Upper lobe of left lung (tissue), 6 donors: ENCODE data around the gene ANXA4. TPM values are rescaled to one million over a fixed set of nuclear protein-coding genes. Genes with fewer than 3 reads are reported as not detected.

Source experiments
- ATAC-seq, 2 donors: fragments of 200-7000 bp; cut with Tn5 transposase; one replicate each; pipeline ENCODE4 v1.9.1; 2022; ENCODE audit warnings: mild to moderate bottlenecking in 2 of 2, moderate library complexity in 2 of 2; ENCODE audit not compliant: low FRiP score in 2 of 2
- DNase-seq, 2 donors: peaks; one replicate each; pipeline ENCODE4 v3.0.0-alpha.2; 2019 to 2020
- H3K27ac ChIP-seq, 4 donors: fragments of 200-600 bp; sonication (generic); one replicate each; pipeline ENCODE4 v1.5.1; 2016 to 2019
- H3K27me3 ChIP-seq, 4 donors: fragments of 200-600 bp; sonication (generic); one replicate each; pipeline ENCODE4 v1.5.1; 2017 to 2019
- H3K36me3 ChIP-seq, 4 donors: fragments of 200-600 bp; sonication (generic); one replicate each; pipeline ENCODE4 v1.5.1; 2016 to 2019
- H3K4me1 ChIP-seq, 4 donors: fragments of 200-600 bp; sonication (generic); one replicate each; pipeline ENCODE4 v1.5.1; 2018 to 2019
- H3K4me3 ChIP-seq, 4 donors: fragments of 200-600 bp; sonication (generic); one replicate each; pipeline ENCODE4 v1.5.1; 2017 to 2019; ENCODE audit warnings: mild to moderate bottlenecking in 2 of 4, moderate library complexity in 1 of 4
- H3K9me3 ChIP-seq, 4 donors: fragments of 200-600 bp; sonication (generic); one replicate each; pipeline ENCODE4 v1.5.1; 2018 to 2019
- EP300 ChIP-seq, 4 donors: sonication (generic); formaldehyde crosslinking; IDR thresholded peaks; one replicate each; pipeline ENCODE4 v1.5.1; 2017; ENCODE audit warnings: antibody characterized with exemption in 4 of 4, control low read depth in 2 of 4
- POLR2A ChIP-seq, 4 donors: fragments of 450-650 bp; IDR thresholded peaks; one replicate each; pipeline ENCODE4 v1.5.1; 2016 to 2017; ENCODE audit warnings: antibody characterized with exemption in 4 of 4, mild to moderate bottlenecking in 2 of 4
- POLR2AphosphoS5 ChIP-seq, 2 donors: sonication (generic); formaldehyde crosslinking; IDR thresholded peaks; one replicate each; pipeline ENCODE4 v1.5.1; 2017; ENCODE audit warnings: antibody characterized with exemption in 2 of 2
- WGBS, 2 donors: methylation state at CpG; one replicate each; pipeline ENCODE4 v1.1.5; 2017 to 2018; 5-methylcytosine and 5-hydroxymethylcytosine counted together
- total RNA-seq, 6 donors: library from RNA; depleted of rRNA in 4 of 6; stranded (reverse); fragments of >200 nt in 4 of 6; gene quantifications; one replicate each; pipeline versions ENCODE4 v1.1.0 to v1.2.1, GENCODE V29; 2016 to 2021
- TF ChIP-seq, protein P1 (sequence below), 6 experiments: fragments of 450-650 bp in 4 of 6; fragments of 200-600 bp in 2 of 6; sonication (generic) in 2 of 6; IDR thresholded peaks; one replicate each; pipeline ENCODE4 v1.5.1; 2016 to 2019; ENCODE audit warnings: antibody characterized with exemption in 6 of 6
- donor health status: DM: no; HTN: no; CAD: no; lungs with moderate emphysema.
- donor health status: DM: no; HTN: yes; CAD: no; lungs with severe emphysema.

The ANXA4 gene
- total RNA-seq, 6 donors from 2014 or later, result 84.0 to 214 (median 161) TPM

GRCh38 chr2:69703189-69703588 is 38.7 kb upstream of the ANXA4 start:
- TF ChIP-seq, protein P1, sequence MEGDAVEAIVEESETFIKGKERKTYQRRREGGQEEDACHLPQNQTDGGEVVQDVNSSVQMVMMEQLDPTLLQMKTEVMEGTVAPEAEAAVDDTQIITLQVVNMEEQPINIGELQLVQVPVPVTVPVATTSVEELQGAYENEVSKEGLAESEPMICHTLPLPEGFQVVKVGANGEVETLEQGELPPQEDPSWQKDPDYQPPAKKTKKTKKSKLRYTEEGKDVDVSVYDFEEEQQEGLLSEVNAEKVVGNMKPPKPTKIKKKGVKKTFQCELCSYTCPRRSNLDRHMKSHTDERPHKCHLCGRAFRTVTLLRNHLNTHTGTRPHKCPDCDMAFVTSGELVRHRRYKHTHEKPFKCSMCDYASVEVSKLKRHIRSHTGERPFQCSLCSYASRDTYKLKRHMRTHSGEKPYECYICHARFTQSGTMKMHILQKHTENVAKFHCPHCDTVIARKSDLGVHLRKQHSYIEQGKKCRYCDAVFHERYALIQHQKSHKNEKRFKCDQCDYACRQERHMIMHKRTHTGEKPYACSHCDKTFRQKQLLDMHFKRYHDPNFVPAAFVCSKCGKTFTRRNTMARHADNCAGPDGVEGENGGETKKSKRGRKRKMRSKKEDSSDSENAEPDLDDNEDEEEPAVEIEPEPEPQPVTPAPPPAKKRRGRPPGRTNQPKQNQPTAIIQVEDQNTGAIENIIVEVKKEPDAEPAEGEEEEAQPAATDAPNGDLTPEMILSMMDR (IDR thresholded peaks at IDR 0.05), result no peak
- Histone ChIP-seq H3K27ac (no peak overlapping the region), H3K4me1 (no peaks in the 10 kb centered on the region), H3K9me3 (no peaks in the 10 kb centered on the region), H3K4me3 (no peak overlapping the region), H3K36me3 (no peaks in the 10 kb centered on the region), H3K27me3 (no peaks in the 10 kb centered on the region)
- DNase-seq (no peak), ATAC-seq (peak in 1 of 2 donors; percentile 62)
- 59 to 77% methylated on average over 3 of the region's 3 CpGs for WGBS, 2 donors

GRCh38 chr2:69704446-69704845 is 37.5 kb upstream of the ANXA4 start:
- DNase-seq, result no peak

DNA sequence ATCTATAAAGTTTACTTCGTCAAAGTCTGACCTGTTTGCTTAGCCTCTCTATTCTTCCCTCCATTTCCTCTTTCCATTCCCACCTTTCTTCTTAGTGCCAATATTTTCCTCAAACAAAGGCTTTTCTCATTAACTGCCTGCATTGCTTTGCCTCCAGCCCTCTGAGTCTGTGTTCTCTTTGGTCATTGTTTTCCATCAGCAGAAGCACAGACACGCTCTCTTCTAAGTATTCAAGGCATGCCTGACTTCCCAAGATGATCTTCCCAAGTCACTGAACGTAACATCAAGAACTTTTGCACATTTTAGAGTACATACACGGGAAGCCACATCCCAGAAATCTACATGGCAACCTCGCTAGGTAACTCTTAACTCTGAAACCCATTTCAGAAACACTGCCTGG is 32.6 kb upstream of the ANXA4 start:
- H3K27ac ChIP-seq, result no peak overlapping the region
- TF ChIP-seq EP300 (IDR thresholded peaks at IDR 0.05), result no peak
- TF ChIP-seq POLR2AphosphoS5 (IDR thresholded peaks at IDR 0.05), result no peak
- TF ChIP-seq POLR2A (IDR thresholded peaks at IDR 0.05), result no peak
- TF ChIP-seq, protein P1 (IDR thresholded peaks at IDR 0.05), result no peak
- ATAC-seq (no peak), DNase-seq (no peak)
- H3K4me1 ChIP-seq, result peaks cover under 1 to 1% (median 1%) of the 10 kb centered on the region in 4 donors
- no peaks in the 10 kb centered on the region for H3K36me3 ChIP-seq
- no peaks in the 10 kb centered on the region for H3K9me3 ChIP-seq
- no peaks in the 10 kb centered on the region for H3K27me3 ChIP-seq
- WGBS, 2 donors, result 80 to 91% methylated on average over 5 of the region's 5 CpGs
- no peak overlapping the region for H3K4me3 ChIP-seq

More at GRCh38 chr2:69704446-69704845, 37.5 kb upstream of the ANXA4 start:
- no peaks in the 10 kb centered on the region for H3K36me3 ChIP-seq
- no peaks in the 10 kb centered on the region for H3K4me1 ChIP-seq
- no peaks in the 10 kb centered on the region for H3K9me3 ChIP-seq
- H3K4me3 ChIP-seq, result no peak overlapping the region
- ATAC-seq, result peak in 1 of 2 donors; percentile 49
- no peaks in the 10 kb centered on the region for H3K27me3 ChIP-seq
- peak overlapping the region in 2 of 4 donors; percentile 58 to 61 for H3K27ac ChIP-seq
- 67 to 73% methylated on average over 5 of the region's 5 CpGs for WGBS, 2 donors
- TF ChIP-seq POLR2AphosphoS5 (IDR thresholded peaks at IDR 0.05) (no peak), POLR2A (IDR thresholded peaks at IDR 0.05) (peak in 1 of 4 donors; percentile 43), EP300 (IDR thresholded peaks at IDR 0.05) (peak in 1 of 4 donors; percentile 5)
- TF ChIP-seq, protein P1 (IDR thresholded peaks at IDR 0.05), result no peak

GRCh38 chr2:69711971-69712370 is 30.0 kb upstream of the ANXA4 start:
- DNase-seq, result no peak
- peaks cover 3 to 5% (median 4%) of the 10 kb centered on the region in 4 donors for H3K4me1 ChIP-seq
- no peak for TF ChIP-seq POLR2A (IDR thresholded peaks at IDR 0.05)
- TF ChIP-seq, protein P1 (IDR thresholded peaks at IDR 0.05), result no peak
- no peak overlapping the region for H3K4me3 ChIP-seq
- no peak for ATAC-seq
- no peaks in the 10 kb centered on the region for H3K36me3 ChIP-seq
- no peaks in the 10 kb centered on the region for H3K9me3 ChIP-seq
- WGBS, 2 donors, result 96 to 99% methylated on average over 3 of the region's 3 CpGs
- no peak overlapping the region for H3K27ac ChIP-seq
- no peaks in the 10 kb centered on the region for H3K27me3 ChIP-seq

- Histone ChIP-seq H3K27me3 (no peaks in the 10 kb centered on the region), H3K4me3 (no peak overlapping the region), H3K9me3 (no peaks in the 10 kb centered on the region), H3K4me1 (peaks cover 3 to 5% (median 4%) of the 10 kb centered on the region in 4 donors), H3K36me3 (no peaks in the 10 kb centered on the region), H3K27ac (no peak overlapping the region)
- DNase-seq, result no peak
- TF ChIP-seq POLR2A (IDR thresholded peaks at IDR 0.05) (no peak), POLR2AphosphoS5 (IDR thresholded peaks at IDR 0.05) (no peak), EP300 (IDR thresholded peaks at IDR 0.05) (no peak)
- TF ChIP-seq, protein P1 (IDR thresholded peaks at IDR 0.05), result no peak
- no peak for ATAC-seq
- 82 to 91% methylated on average over 6 of the region's 6 CpGs for WGBS, 2 donors
These were observed 27.9 kb upstream of the ANXA4 start for GRCh38 chr2:69714024-69714423.
